Measurements from ENCODE around the gene KLHL25.
"Not testable (repeated sequence)": the region's sequence is repeated elsewhere in the genome, so short reads cannot be mapped to it uniquely, and the experiment has no call there.

The KLHL25 gene

DNA sequence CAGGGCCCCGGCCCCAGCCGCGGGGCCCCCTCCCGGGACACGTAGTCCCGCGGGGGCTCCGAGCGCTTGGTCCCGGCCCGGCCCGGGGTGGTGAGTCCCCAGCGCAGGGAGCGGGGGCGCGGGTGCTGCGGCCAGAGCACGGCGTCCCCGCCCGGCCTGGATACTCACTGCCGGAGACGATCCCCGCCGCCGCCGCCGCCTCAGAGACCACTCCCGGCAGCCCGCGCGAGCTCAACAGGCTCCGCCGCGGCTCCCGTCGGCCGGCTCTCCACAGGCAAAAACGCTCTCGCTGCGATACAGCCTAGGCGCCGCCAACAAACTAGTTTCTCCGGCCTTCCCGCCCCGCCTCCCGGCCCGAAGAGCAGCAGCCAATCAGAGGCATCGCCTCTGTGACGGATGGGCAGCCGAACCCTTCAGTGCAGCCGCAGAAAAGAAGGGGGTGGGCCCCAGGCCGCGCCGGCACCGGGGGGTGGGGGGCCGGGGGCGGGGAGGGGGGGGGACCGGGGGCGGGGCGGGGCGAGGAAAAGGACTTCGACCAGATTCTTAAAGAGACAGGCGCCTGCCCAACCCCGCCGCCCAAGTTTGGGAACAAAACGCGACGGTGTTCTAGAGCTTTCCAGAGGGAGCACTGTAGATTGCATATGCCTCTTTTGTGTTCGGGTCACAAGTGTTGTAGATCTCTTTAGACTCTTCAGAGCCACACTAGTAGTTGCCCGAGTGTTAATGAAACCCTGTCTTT is at the start of gene KLHL25:
KLHL25 (minus strand) TSS at position 328 of the 739 bp plus-strand sequence. CDS start 25,115 bp downstream, outside the sequence.
- DNase-seq = peak; percentile 89 to 99 (median 95)
- intact Hi-C loops (cut with DNase I) = loop anchor here (2.0 kb wide), 1 partner anchor 38 kb away; no protein-coding TSS in a partner anchor

DNA sequence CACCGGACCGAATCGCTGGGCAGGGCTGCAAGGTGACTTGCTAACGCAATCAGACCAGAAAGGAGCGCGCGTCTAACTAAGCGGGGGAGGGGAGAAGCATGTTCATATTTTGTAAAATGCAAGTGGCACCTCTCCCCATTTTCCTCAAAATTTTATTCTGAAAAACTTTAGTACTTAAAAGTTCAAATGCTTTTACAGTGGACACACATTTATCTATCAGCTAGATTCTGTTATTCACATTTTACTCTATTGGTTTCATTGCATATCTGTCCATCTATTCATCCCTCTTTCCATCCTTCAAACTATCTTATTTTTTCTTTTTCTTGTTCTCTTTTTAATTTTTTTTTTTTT is 46.1 kb upstream of the KLHL25 start:
- intact Hi-C loops (cut with DNase I) = loop anchor here (1.0 kb wide), 1 partner anchor 110 kb away; no protein-coding TSS in a partner anchor
- no peak for DNase-seq

- intact Hi-C loops (cut with DNase I) = loop anchor here (1.0 kb wide), 1 partner anchor 110 kb away; no protein-coding TSS in a partner anchor
Observed at GRCh38 chr15:85840079-85840801, 45.5 kb upstream of the KLHL25 start.

DNA sequence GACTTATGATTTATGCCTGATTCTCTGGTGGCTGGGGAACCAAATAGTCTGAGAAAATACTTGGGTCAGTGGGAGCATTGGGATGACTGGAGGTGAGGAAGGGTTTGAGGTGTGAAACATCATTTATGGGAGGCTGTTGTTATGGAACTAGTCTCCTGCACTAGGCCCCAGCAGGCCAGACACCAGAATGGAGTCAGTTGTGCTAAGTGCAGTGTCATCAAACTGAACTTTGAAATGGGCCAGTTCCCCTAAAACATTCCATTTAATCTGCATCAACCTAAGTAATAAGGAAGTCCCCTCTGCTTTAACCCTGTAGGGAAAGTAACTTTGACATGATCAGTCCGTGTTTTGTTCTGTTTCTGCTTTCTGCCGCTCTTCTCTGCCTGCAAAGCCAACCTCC is 44.9 kb upstream of the KLHL25 start:
- intact Hi-C loops (cut with DNase I) = loop anchor here (1.0 kb wide), 1 partner anchor 109 kb away; no protein-coding TSS in a partner anchor
- no peak for DNase-seq

More at GRCh38 chr15:85840079-85840801, 45.5 kb upstream of the KLHL25 start:
- peak; percentile 59 to 96 (median 79) for DNase-seq

GRCh38 chr15:85838655-85839054 is 43.9 kb upstream of the KLHL25 start:
- DNase-seq = no peak
- intact Hi-C loops (cut with DNase I) = no loop called here

DNA sequence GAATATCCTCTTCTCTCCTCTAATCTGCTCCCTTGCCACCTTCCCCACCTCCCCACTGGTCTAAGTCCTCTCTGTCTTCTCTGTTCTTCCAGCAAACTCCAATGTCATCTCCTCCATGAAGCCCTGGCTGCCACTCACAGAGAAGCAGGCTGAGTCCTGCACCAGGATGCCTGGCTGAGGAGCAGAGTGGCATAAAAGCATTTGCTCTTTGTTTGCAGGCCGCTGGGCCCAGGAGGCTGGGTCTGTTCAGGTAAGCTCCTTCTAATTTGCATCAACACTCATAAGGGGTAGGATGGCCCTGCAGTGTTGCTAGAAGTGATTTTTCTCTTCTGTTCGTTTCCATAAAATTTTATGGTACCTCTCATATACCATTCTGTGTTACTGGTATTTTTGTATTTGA is 43.2 kb upstream of the KLHL25 start:
- DNase-seq = no peak
- intact Hi-C loops (cut with DNase I) = no loop called here

GRCh38 chr15:85837011-85837433 is 42.3 kb upstream of the KLHL25 start:
- intact Hi-C loops (cut with DNase I) = no loop called here
- DNase-seq = no peak

DNA sequence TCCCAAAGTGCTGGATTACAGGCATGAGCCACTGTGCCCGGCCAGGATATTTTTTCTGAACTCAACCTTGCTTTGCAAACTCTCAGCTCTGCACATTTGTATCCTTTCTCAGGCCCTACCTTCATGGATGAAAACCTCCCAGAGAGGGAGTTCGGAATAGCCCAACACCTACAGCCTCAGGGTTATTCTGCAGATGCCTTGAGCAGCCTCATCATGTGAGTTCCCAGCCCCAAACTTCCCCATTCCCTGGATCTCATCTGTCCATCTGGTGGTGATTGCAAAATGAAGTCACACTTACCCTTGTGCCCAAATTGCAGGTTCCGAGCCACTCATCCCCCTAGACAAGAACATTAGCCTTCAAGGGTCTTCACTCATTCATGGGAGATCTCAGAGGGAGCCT is 39.9 kb upstream of the KLHL25 start:
- intact Hi-C loops (cut with DNase I) = loop anchor here (5.0 kb wide), 1 partner anchor 87 kb away; no protein-coding TSS in a partner anchor
- DNase-seq = no peak

DNA sequence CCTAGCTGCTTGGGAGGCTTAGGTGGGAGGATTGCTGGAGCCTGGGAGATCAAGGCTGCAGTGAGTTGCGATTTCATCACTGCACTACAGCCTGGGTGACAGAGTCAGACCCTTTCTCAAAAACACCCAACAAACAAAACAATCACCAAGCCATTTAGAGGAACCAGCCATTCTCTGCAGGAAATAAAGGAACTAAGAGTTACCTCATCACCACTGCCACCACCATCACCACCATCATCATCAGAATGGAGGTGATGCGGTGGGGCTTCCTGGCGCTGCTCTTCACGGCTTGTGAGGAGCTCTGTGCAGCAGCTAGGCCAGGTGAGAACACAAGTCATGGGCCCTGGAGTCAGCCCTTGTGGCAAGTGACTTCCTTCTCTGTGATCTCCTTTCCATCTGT is 37.7 kb upstream of the KLHL25 start:
- no peak for DNase-seq
- intact Hi-C loops (cut with DNase I) = loop anchor here (2.0 to 5.0 kb wide), 2 partner anchors 38 to 85 kb away; partner anchors contain the start of gene KLHL25

DNA sequence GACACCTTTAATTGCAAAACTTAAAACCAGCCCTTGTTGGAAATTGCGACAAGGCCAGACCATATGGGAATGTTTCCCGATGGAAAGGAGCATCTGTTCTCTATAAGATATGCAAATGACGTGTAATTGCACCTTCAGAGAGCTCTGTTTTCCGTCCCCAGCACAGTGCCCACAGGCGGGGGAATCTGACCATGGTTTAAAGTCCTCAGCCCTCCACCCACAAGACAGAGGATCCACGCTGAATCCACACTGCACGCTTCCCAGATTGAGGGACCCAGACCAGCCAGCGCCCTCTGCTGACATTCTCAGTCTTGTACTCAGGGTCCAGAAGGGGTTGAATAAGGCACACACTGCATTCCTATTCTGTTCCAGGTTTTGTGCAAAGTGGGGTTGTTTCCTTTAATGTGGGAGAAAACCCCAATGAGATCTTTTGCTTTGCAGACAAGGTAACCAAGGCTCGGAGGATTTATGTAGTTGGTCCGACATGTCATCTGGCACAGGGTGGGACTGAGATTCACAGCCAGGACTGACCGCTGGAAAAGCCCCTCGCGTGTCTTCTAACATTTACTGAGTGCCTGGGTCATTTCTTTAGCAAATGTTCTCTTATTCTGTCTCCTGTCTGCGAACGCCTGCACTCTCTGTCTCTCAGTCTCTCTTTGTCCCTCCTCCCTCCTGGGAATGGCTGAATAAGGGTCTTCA is 36.8 kb upstream of the KLHL25 start:
- intact Hi-C loops (cut with DNase I) = loop anchor here (1.0 to 5.0 kb wide), 3 partner anchors 37 to 101 kb away; partner anchors contain the start of gene KLHL25

GRCh38 chr15:85829754-85830153 is 35.0 kb upstream of the KLHL25 start:
- intact Hi-C loops (cut with DNase I) = loop anchor here (5.0 kb wide), 1 partner anchor 82 kb away; no protein-coding TSS in a partner anchor

More for the DNA sequence above, 36.8 kb upstream of the KLHL25 start:
- peak; percentile 39 to 95 (median 72) for DNase-seq

GRCh38 chr15:85828874-85829273 is 34.1 kb upstream of the KLHL25 start:
- intact Hi-C loops (cut with DNase I) = no loop called here
- no peak for DNase-seq

More at GRCh38 chr15:85829754-85830153, 35.0 kb upstream of the KLHL25 start:
- not testable (repeated sequence) for DNase-seq

DNA sequence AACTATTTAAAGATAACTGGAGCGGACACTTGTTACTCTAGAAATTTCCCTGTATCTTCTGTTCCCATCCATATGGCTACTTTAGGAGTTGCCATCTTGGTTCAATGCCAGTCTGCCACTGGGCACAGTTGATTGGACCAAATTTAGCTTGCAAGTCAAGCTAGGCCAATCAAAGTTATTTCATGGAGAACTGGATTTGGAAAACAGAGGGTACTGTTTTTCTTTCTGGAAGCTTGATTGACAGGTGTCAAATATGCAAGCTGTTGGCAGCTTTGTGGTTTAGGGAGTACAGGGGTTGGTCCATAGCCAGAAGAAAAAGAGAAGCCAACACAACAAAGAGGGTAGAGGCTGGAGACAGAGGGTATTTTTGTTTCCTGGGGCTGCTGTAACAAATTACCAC is 33.4 kb upstream of the KLHL25 start:
- intact Hi-C loops (cut with DNase I) = no loop called here

DNA sequence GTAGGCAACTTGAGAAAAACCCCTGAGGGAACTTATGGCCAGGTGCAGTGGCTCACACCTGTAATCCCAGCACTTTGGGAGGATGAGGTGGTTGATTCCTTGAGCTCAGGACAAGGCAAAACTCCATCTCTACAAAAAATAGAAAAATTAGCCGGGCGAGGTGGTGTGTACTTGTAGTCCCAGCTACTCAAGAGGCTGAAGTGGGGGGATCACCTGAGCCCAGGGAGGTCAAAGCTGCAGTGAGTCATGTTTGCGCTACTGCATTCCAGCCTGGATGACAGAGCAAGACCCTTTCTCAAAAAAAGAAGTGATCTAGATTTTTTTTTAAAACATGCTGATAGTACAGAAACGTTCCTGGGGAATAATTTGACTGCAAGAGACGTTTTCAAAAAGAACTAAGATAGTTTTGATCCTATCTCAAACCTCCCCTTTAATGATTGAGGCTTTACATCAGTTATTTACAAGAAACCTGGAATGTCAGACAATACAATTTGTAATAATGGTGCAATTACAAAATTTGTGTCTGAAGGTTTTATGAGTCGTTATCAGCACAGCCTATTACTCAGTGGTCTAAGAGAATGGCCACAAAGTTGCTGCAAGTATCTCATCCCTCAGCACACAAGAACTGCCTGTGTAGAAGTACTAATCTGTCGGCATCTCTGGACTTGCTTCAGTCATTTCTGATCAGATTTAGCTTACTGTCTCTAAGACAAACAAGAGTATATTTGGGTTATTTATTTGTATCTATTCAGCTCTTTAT is 32.2 kb upstream of the KLHL25 start:
- peak in 1 of 10 donors; percentile 13 for DNase-seq
- intact Hi-C loops (cut with DNase I) = no loop called here

More for the DNA sequence above, 33.4 kb upstream of the KLHL25 start:
- DNase-seq = no peak

DNA sequence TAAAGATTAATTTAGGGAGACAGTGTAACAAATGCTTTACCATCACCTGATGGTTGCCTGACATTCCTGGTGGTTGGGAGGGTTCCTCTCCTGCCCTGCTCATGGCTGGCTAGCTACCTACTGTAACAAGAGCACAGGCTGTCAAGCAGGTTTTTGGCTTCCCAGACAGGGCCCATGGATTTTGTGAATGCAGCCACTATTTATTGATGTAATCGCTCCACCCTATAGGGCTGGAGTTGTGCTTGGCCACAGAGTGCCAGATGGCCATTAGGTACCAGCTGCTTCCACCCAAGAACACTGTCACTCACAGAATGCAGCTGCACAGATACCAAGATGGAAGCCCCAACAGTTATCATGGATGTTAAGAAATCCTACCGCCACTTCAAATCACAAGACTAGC is 31.0 kb upstream of the KLHL25 start:
- peak in 1 of 10 donors; percentile 8 for DNase-seq

GRCh38 chr15:85825118-85825517 is 30.4 kb upstream of the KLHL25 start:
- DNase-seq = peak in 1 of 10 donors; percentile 18
- intact Hi-C loops (cut with DNase I) = no loop called here

More for the DNA sequence above, 31.0 kb upstream of the KLHL25 start:
- intact Hi-C loops (cut with DNase I) = no loop called here

DNA sequence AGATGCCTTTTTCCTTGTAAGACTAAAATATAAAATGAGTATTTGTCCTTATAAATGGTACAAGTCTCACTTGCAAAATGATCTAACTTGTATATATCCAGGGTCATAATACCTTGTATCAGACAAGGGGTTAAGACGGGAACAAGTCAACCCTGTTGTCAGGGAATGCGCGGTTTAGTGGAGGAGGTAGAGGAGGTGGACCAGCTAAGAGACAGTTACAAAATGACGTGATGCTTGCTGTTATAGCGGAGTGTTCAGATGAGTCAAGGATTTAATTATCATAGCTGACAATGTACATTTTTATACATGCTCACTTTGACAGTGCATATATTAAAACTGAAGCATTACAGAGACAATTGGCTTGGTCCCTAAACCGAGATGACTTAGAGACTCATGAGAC is 26.8 kb upstream of the KLHL25 start:
- peak in 1 of 10 donors; percentile 12 for DNase-seq
- intact Hi-C loops (cut with DNase I) = no loop called here

DNA sequence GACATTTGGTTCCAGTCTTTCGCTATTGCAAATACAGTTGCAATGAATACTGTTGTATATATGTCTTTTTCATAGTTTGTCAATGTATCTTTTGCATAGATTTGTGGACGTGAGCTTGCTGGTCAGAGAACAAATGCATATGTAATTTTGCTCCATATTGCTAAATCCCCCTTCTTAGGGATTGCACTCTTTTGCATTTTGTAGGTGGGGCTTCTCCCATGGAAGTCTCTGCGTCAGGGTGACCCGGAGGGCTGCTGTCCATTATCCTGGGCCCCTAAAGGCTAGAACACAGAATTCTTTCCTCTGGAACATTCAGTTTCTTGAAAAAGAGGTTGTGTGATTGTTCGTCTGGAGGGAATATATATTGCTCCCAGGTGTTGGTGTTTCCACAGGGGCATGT is 25.2 kb upstream of the KLHL25 start:
- peak in 1 of 10 donors; percentile 4 for DNase-seq

DNA sequence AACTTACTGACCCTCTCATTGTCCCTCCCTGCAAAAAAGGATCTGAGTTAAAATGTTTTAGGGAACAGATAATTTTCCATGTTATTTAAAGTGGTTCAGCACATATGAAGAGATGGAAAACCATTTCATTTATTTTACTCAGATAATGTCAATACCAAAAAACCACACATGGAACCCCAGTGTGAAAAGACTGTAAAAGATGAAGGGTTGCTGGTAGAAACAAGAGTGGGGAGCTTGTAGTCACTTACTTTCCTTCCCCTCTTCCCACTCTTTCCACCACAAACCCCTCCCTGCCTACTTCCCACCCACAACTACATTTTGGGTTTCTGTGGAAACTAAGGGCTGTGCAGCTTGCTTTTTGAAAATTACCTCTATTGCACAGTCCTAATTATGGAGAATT is 18.5 kb upstream of the KLHL25 start:
- intact Hi-C loops (cut with DNase I) = no loop called here
- no peak for DNase-seq

More for the DNA sequence above, 25.2 kb upstream of the KLHL25 start:
- intact Hi-C loops (cut with DNase I) = no loop called here

DNA sequence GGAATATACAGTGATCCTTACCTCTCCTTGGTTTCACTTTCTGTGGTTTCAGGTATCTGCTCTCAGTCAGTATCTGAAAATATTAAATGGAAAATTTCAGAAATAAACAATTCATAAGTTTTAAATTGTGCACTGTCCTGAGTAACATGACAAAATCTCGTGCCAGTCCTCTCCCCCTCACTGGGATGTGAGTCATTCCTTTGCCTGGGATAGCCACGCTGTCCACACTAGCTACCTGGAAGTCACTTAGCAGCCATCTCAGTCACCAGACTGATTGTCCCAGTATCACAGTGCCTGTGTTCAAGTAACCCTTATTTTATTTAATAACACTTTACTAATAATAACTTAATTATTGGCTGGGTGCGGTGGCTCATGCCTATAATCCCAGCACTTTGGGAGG is 15.3 kb upstream of the KLHL25 start:
- intact Hi-C loops (cut with DNase I) = no loop called here
- DNase-seq = peak in 1 of 10 donors; percentile 41

Measured in posterior cingulate gyrus (tissue), 11 donors.